ENCODE data around the gene ARL6IP5. TPM values are rescaled to one million over a fixed set of nuclear protein-coding genes. Genes with fewer than 3 reads are reported as not detected.

The ARL6IP5 gene
- total and polyA plus RNA-seq, 2 donors (not counting 3 experiments of a cell fraction or from before 2014, with no cell fraction given): 96.9 to 116 TPM

GRCh38 chr3:69142090-69142489, 57.4 kb downstream of the ARL6IP5 start:
- no peaks in the 10 kb centered on the region for H3K9me3 ChIP-seq (replicated peaks; ENCODE audit: control insufficient read depth, insufficient read depth, low read length)
- H3K4me3 ChIP-seq (replicated peaks in 1 of 3; ENCODE audit: insufficient read depth in 1 of 3, low read depth in 1 of 3, low read length in 3 of 3): no peak overlapping the region
- no peak for DNase-seq (ENCODE audit: low read depth, low spot score)
- no peaks in the 10 kb centered on the region for H3K36me3 ChIP-seq (ENCODE audit: control insufficient read depth in 2 of 2, extremely low read depth in 1 of 2, insufficient read depth in 2 of 2, low read length in 2 of 2)
- intact Hi-C loops (cut with micrococcal nuclease) (no loop called here), dilution Hi-C loops (cut with MboI; ENCODE audit: extremely low pct_ligation_motif_present, low sequenced_read_pairs) (no loop called here)
- TF ChIP-seq POLR2A (IDR thresholded peaks at IDR 0.05; ENCODE audit: low read depth, low read length): no peak
- no peak for TF ChIP-seq FOS (IDR thresholded peaks at IDR 0.05; ENCODE audit: borderline replicate concordance, insufficient read depth, low read length)
- no peak for TF ChIP-seq MAX (IDR thresholded peaks at IDR 0.05; ENCODE audit: insufficient read depth, insufficient read length)
- TF ChIP-seq JUN (IDR thresholded peaks at IDR 0.05; ENCODE audit: borderline replicate concordance, insufficient read depth, insufficient read length, low read depth): no peak
- TF ChIP-seq POLR2AphosphoS5 (IDR thresholded peaks at IDR 0.05; ENCODE audit: insufficient read depth, low read depth, low read length): no peak
- TF ChIP-seq EZH2 (IDR thresholded peaks at IDR 0.05; ENCODE audit: borderline replicate concordance, low read depth, low read length, severe bottlenecking): no peak
- no peak for TF ChIP-seq GATA2 (IDR thresholded peaks at IDR 0.05; ENCODE audit: insufficient read depth, insufficient read length, low read depth, low read length)
- no peak overlapping the region for H2AFZ ChIP-seq (ENCODE audit: low read depth, low read length)
- no peak overlapping the region for H3K27ac ChIP-seq (ENCODE audit: insufficient read depth, low read depth, low read length)
- no peaks in the 10 kb centered on the region for H3K9me1 ChIP-seq (replicated peaks; ENCODE audit: control insufficient read depth, extremely low read depth, insufficient read depth, low read length)
- H4K20me1 ChIP-seq (replicated peaks; ENCODE audit: control insufficient read depth, extremely low read depth, insufficient read depth, low read length): no peaks in the 10 kb centered on the region
- H3K9ac ChIP-seq (replicated peaks; ENCODE audit: extremely low read depth, insufficient read depth, low read length): no peak overlapping the region
- no peaks in the 10 kb centered on the region for H3K4me1 ChIP-seq (ENCODE audit: control insufficient read depth, extremely low read depth, insufficient read depth, low read length)
- POLR2A ChIA-PET: no interaction called here
- no TSS peak for BruUV-seq (replicated peaks)
- CTCF ChIA-PET: no interaction called here
- no peaks in the 10 kb centered on the region for H3K79me2 ChIP-seq (ENCODE audit: control insufficient read depth, insufficient read depth, low read length)
- no peak for FAIRE-seq
- H3K27me3 ChIP-seq (ENCODE audit: control insufficient read depth in 2 of 2, insufficient read depth in 2 of 2, low read length in 2 of 2): no peaks in the 10 kb centered on the region
- H3K4me2 ChIP-seq (ENCODE audit: insufficient read depth, low read length): no peak overlapping the region

GRCh38 chr3:69142797-69143454, 58.2 kb downstream of the ARL6IP5 start:
- Histone ChIP-seq H3K9me1 (replicated peaks; ENCODE audit: control insufficient read depth, extremely low read depth, insufficient read depth, low read length) (no peaks in the 10 kb centered on the region), H3K27me3 (ENCODE audit: control insufficient read depth in 2 of 2, insufficient read depth in 2 of 2, low read length in 2 of 2) (no peaks in the 10 kb centered on the region), H3K9ac (replicated peaks; ENCODE audit: extremely low read depth, insufficient read depth, low read length) (no peak overlapping the region), H3K36me3 (ENCODE audit: control insufficient read depth in 2 of 2, extremely low read depth in 1 of 2, insufficient read depth in 2 of 2, low read length in 2 of 2) (no peaks in the 10 kb centered on the region), H3K27ac (ENCODE audit: insufficient read depth, low read depth, low read length) (no peak overlapping the region), H4K20me1 (replicated peaks; ENCODE audit: control insufficient read depth, extremely low read depth, insufficient read depth, low read length) (no peaks in the 10 kb centered on the region), H3K4me2 (ENCODE audit: insufficient read depth, low read length) (no peak overlapping the region), H3K4me3 (replicated peaks in 1 of 3; ENCODE audit: insufficient read depth in 1 of 3, low read depth in 1 of 3, low read length in 3 of 3) (no peak overlapping the region), H3K79me2 (ENCODE audit: control insufficient read depth, insufficient read depth, low read length) (no peaks in the 10 kb centered on the region), H3K9me3 (replicated peaks; ENCODE audit: control insufficient read depth, insufficient read depth, low read length) (no peaks in the 10 kb centered on the region), H2AFZ (ENCODE audit: low read depth, low read length) (no peak overlapping the region), H3K4me1 (ENCODE audit: control insufficient read depth, extremely low read depth, insufficient read depth, low read length) (no peaks in the 10 kb centered on the region)
- dilution Hi-C loops (cut with MboI; ENCODE audit: extremely low pct_ligation_motif_present, low sequenced_read_pairs): no loop called here
- FAIRE-seq (no peak), DNase-seq (ENCODE audit: low read depth, low spot score) (no peak)
- ChIA-PET POLR2A (no interaction called here), CTCF (no interaction called here)
- intact Hi-C loops (cut with micrococcal nuclease): no loop called here
- TF ChIP-seq JUN (IDR thresholded peaks at IDR 0.05; ENCODE audit: borderline replicate concordance, insufficient read depth, insufficient read length, low read depth) (no peak), EZH2 (IDR thresholded peaks at IDR 0.05; ENCODE audit: borderline replicate concordance, low read depth, low read length, severe bottlenecking) (no peak), GATA2 (IDR thresholded peaks at IDR 0.05; ENCODE audit: insufficient read depth, insufficient read length, low read depth, low read length) (no peak), POLR2A (IDR thresholded peaks at IDR 0.05; ENCODE audit: low read depth, low read length) (no peak), POLR2AphosphoS5 (IDR thresholded peaks at IDR 0.05; ENCODE audit: insufficient read depth, low read depth, low read length) (no peak), CTCF (IDR thresholded peaks at IDR 0.05; ENCODE audit: extremely low read depth in 1 of 2, insufficient read depth in 1 of 2, low read depth in 1 of 2, low read length in 2 of 2) (no peak), MYC (IDR thresholded peaks at IDR 0.05; ENCODE audit: low read depth, low read length) (no peak), FOS (IDR thresholded peaks at IDR 0.05; ENCODE audit: borderline replicate concordance, insufficient read depth, low read length) (no peak), MAX (IDR thresholded peaks at IDR 0.05; ENCODE audit: insufficient read depth, insufficient read length) (no peak)
- no TSS peak for BruUV-seq (replicated peaks)
